MCF 10A (cell line): ENCODE data around the gene ALDH8A1. TPM values are rescaled to one million over a fixed set of nuclear protein-coding genes. Genes with fewer than 3 reads are reported as not detected.

ENCODE experiments used
- BruUV-seq: library from RNA; stranded (reverse); fragments of 400-500 nt; replicated peaks from 2 replicates; lab custom pipeline; 2021; lab: Mats Ljungman, UMichigan
- CTCF ChIA-PET: fragments of 300-600 bp; sonication (Branson Sonifier 250); formaldehyde crosslinking; extraction: SDS; loops from one replicate; lab custom pipeline; 2021; ENCODE audit warnings: antibody characterized with exemption, inconsistent platforms; lab: Yijun Ruan, JAX
- POLR2A ChIA-PET: fragments of 300-600, 350-650 bp; sonication (Branson Sonifier 250); formaldehyde crosslinking; extraction: SDS; loops from one replicate; lab custom pipeline; 2020; ENCODE audit warnings: antibody characterized with exemption, inconsistent platforms; lab: Yijun Ruan, JAX
- DNase-seq: peaks from one replicate; pipeline ENCODE4 v3.0.0-alpha.2; 2018; ENCODE audit not compliant: unreplicated experiment
- H3K27ac Mint-ChIP-seq: one replicate; pipeline ENCODE4 v1.8.0; 2022; ENCODE audit warnings: mild to moderate bottlenecking, low read depth, mixed read lengths; ENCODE audit not compliant: unreplicated experiment
- H3K27me3 Mint-ChIP-seq: one replicate; pipeline ENCODE4 v1.8.0; 2022; ENCODE audit warnings: mixed read lengths; ENCODE audit not compliant: insufficient read depth, unreplicated experiment
- H3K36me3 Mint-ChIP-seq: one replicate; pipeline ENCODE4 v1.8.0; 2022; ENCODE audit warnings: mild to moderate bottlenecking, moderate library complexity, mixed read lengths; ENCODE audit not compliant: insufficient read depth, unreplicated experiment
- H3K4me1 Mint-ChIP-seq: one replicate; pipeline ENCODE4 v1.8.0; 2022; ENCODE audit warnings: mixed read lengths; ENCODE audit not compliant: insufficient read depth, unreplicated experiment
- H3K4me3 Mint-ChIP-seq: one replicate; pipeline ENCODE4 v1.8.0; 2022; ENCODE audit warnings: mild to moderate bottlenecking, moderate library complexity, mixed read lengths; ENCODE audit not compliant: unreplicated experiment
- H3K9me3 Mint-ChIP-seq: one replicate; pipeline ENCODE4 v1.8.0; 2022; ENCODE audit warnings: mixed read lengths; ENCODE audit not compliant: unreplicated experiment
- CTCF ChIP-seq: fragments of 200-600 bp; IDR thresholded peaks from one replicate; pipeline ENCODE4 v1.8.0; 2022; ENCODE audit warnings: antibody characterized with exemption, mild to moderate bottlenecking; ENCODE audit not compliant: unreplicated experiment
- intact Hi-C: fragments of 100-400 bp; cut with micrococcal nuclease; formaldehyde crosslinking; loops from 2 replicates; pipeline ENCODE4 v1.14.1; 2022
- total RNA-seq: library from RNA; stranded (reverse); gene quantifications from 2 replicates; pipeline ENCODE4 v1.2.3, GENCODE V29; 2022

Gene ALDH8A1
- total RNA-seq, 1 experiment from 2014 or later = 1.1 TPM

- intact Hi-C loops = no loop called here
- ChIA-PET POLR2A (interaction anchor here (0.6 kb wide), 1 partner anchor 8 kb away, joined by 4 read pairs; no protein-coding TSS in a partner anchor), CTCF (interaction anchor here (0.8 to 1.4 kb wide), 4 partner anchors 9 to 126 kb away, joined by 3 to 5 read pairs (median 4); no protein-coding TSS in a partner anchor)
- no peak for TF ChIP-seq CTCF
- Mint-ChIP-seq H3K27ac (no peak overlapping the region), H3K9me3 (no peaks in the 10 kb centered on the region), H3K4me3 (no peak overlapping the region), H3K27me3 (no peaks in the 10 kb centered on the region), H3K4me1 (no peaks in the 10 kb centered on the region), H3K36me3 (peaks cover under 1% of the 10 kb centered on the region)
- BruUV-seq = no TSS peak
- DNase-seq = no peak
Measured at GRCh38 chr6:134948691-134949090, 1.2 kb downstream of the ALDH8A1 start.

GRCh38 chr6:134948142-134948541 is 1.8 kb downstream of the ALDH8A1 start:
- intact Hi-C loops = no loop called here
- no TSS peak for BruUV-seq
- Mint-ChIP-seq H3K4me1 (no peaks in the 10 kb centered on the region), H3K27ac (no peak overlapping the region), H3K36me3 (peaks cover 5% of the 10 kb centered on the region), H3K27me3 (no peaks in the 10 kb centered on the region), H3K4me3 (no peak overlapping the region), H3K9me3 (no peaks in the 10 kb centered on the region)
- DNase-seq = no peak
- ChIA-PET CTCF (interaction anchor here (0.6 to 1.4 kb wide), 4 partner anchors 9 to 126 kb away, joined by 3 to 5 read pairs (median 4); no protein-coding TSS in a partner anchor), POLR2A (no interaction called here)
- no peak for TF ChIP-seq CTCF

GRCh38 chr6:134945045-134945444 is 4.9 kb downstream of the ALDH8A1 start:
- ChIA-PET POLR2A (no interaction called here), CTCF (interaction anchor here (0.7 to 2.6 kb wide), 5 partner anchors 26 to 822 kb away, joined by 3 to 9 read pairs (median 6); no protein-coding TSS in a partner anchor)
- H3K4me1 Mint-ChIP-seq = no peaks in the 10 kb centered on the region
- H3K9me3 Mint-ChIP-seq = no peaks in the 10 kb centered on the region
- no peak for TF ChIP-seq CTCF
- BruUV-seq = no TSS peak
- H3K36me3 Mint-ChIP-seq = peaks cover 5% of the 10 kb centered on the region
- H3K4me3 Mint-ChIP-seq = no peak overlapping the region
- no peak for DNase-seq
- H3K27me3 Mint-ChIP-seq = no peaks in the 10 kb centered on the region
- intact Hi-C loops = no loop called here
- no peak overlapping the region for H3K27ac Mint-ChIP-seq

- no TSS peak for BruUV-seq
- H3K27ac Mint-ChIP-seq = no peak overlapping the region
- TF ChIP-seq CTCF = no peak
- H3K36me3 Mint-ChIP-seq = peaks cover 5% of the 10 kb centered on the region
- no peaks in the 10 kb centered on the region for H3K27me3 Mint-ChIP-seq
- DNase-seq = no peak
- CTCF ChIA-PET = interaction anchor here (0.6 to 5.8 kb wide), 5 partner anchors 61 to 408 kb away, joined by 3 to 55 read pairs (median 6); no protein-coding TSS in a partner anchor
- POLR2A ChIA-PET = no interaction called here
- H3K4me1 Mint-ChIP-seq = no peaks in the 10 kb centered on the region
- H3K9me3 Mint-ChIP-seq = no peaks in the 10 kb centered on the region
- intact Hi-C loops = loop anchor here (5.0 kb wide), 1 partner anchor 771 kb away; no protein-coding TSS in a partner anchor
- no peak overlapping the region for H3K4me3 Mint-ChIP-seq
Measured at GRCh38 chr6:134943522-134944111, 6.3 kb downstream of the ALDH8A1 start.
